ENCODE results near the gene OCA2. TPM values are rescaled to one million over a fixed set of nuclear protein-coding genes. Genes with fewer than 3 reads are reported as not detected.

Gene OCA2
- polyA plus RNA-seq, 1 donor from 2014 or later: 0.97 TPM

- Histone ChIP-seq H3K4me3 (ENCODE audit: low read length) (no peak overlapping the region), H3K4me2 (ENCODE audit: low read length) (no peak overlapping the region), H2AFZ (ENCODE audit: low read depth, low read length) (no peak overlapping the region), H3K27ac (ENCODE audit: low read length) (no peak overlapping the region), H3K9me3 (ENCODE audit: low read length) (no peaks in the 10 kb centered on the region), H3K27me3 (ENCODE audit: insufficient read depth, low read depth, low read length) (no peaks in the 10 kb centered on the region), H3K79me2 (replicated peaks; ENCODE audit: insufficient read depth, low read length) (no peaks in the 10 kb centered on the region), H4K20me1 (ENCODE audit: insufficient read depth) (no peaks in the 10 kb centered on the region), H3K9ac (ENCODE audit: low read length) (no peak overlapping the region), H3F3A (ENCODE audit: insufficient read depth, low read length, poor library complexity, severe bottlenecking) (no peaks in the 10 kb centered on the region), H3K9me2 (ENCODE audit: insufficient read depth, low read length) (no peaks in the 10 kb centered on the region), H3K36me3 (ENCODE audit: insufficient read depth, low read length) (no peaks in the 10 kb centered on the region)
- no peak for TF ChIP-seq TAF1 (IDR thresholded peaks at IDR 0.05; ENCODE audit: low read depth)
- TF ChIP-seq REST (IDR thresholded peaks at IDR 0.05; ENCODE audit: borderline replicate concordance): no peak
- no peak for TF ChIP-seq EP300 (conservative IDR thresholded peaks at IDR 0.05; ENCODE audit: poor library complexity, severe bottlenecking)
- TF ChIP-seq POLR2AphosphoS5 (IDR thresholded peaks at IDR 0.05): no peak
- TF ChIP-seq, protein P1, sequence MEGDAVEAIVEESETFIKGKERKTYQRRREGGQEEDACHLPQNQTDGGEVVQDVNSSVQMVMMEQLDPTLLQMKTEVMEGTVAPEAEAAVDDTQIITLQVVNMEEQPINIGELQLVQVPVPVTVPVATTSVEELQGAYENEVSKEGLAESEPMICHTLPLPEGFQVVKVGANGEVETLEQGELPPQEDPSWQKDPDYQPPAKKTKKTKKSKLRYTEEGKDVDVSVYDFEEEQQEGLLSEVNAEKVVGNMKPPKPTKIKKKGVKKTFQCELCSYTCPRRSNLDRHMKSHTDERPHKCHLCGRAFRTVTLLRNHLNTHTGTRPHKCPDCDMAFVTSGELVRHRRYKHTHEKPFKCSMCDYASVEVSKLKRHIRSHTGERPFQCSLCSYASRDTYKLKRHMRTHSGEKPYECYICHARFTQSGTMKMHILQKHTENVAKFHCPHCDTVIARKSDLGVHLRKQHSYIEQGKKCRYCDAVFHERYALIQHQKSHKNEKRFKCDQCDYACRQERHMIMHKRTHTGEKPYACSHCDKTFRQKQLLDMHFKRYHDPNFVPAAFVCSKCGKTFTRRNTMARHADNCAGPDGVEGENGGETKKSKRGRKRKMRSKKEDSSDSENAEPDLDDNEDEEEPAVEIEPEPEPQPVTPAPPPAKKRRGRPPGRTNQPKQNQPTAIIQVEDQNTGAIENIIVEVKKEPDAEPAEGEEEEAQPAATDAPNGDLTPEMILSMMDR (IDR thresholded peaks at IDR 0.05; ENCODE audit: poor library complexity, severe bottlenecking): no peak
- TF ChIP-seq RAD21 (conservative IDR thresholded peaks at IDR 0.05): no peak
- no peak for TF ChIP-seq SMC3 (conservative IDR thresholded peaks at IDR 0.05; ENCODE audit: poor library complexity)
- TF ChIP-seq MXI1 (conservative IDR thresholded peaks at IDR 0.05; ENCODE audit: poor library complexity, severe bottlenecking): no peak
- TF ChIP-seq EZH2 (IDR thresholded peaks at IDR 0.05; ENCODE audit: borderline replicate concordance, insufficient read depth, low read length, poor library complexity, severe bottlenecking): no peak
Measured at GRCh38 chr15:28023422-28023821, 75.7 kb downstream of the OCA2 start.

GRCh38 chr15:28022961-28023360, 76.2 kb downstream of the OCA2 start:
- no peaks in the 10 kb centered on the region for H3K9me3 ChIP-seq (ENCODE audit: low read length)
- no peak overlapping the region for H3K27ac ChIP-seq (ENCODE audit: low read length)
- no peaks in the 10 kb centered on the region for H3K9me2 ChIP-seq (ENCODE audit: insufficient read depth, low read length)
- no peak overlapping the region for H3K4me3 ChIP-seq (ENCODE audit: low read length)
- TF ChIP-seq POLR2AphosphoS5 (IDR thresholded peaks at IDR 0.05) (no peak), TAF1 (IDR thresholded peaks at IDR 0.05; ENCODE audit: low read depth) (no peak), REST (IDR thresholded peaks at IDR 0.05; ENCODE audit: borderline replicate concordance) (no peak), RAD21 (conservative IDR thresholded peaks at IDR 0.05) (no peak), SMC3 (conservative IDR thresholded peaks at IDR 0.05; ENCODE audit: poor library complexity) (no peak), EP300 (conservative IDR thresholded peaks at IDR 0.05; ENCODE audit: poor library complexity, severe bottlenecking) (no peak), EZH2 (IDR thresholded peaks at IDR 0.05; ENCODE audit: borderline replicate concordance, insufficient read depth, low read length, poor library complexity, severe bottlenecking) (no peak), MXI1 (conservative IDR thresholded peaks at IDR 0.05; ENCODE audit: poor library complexity, severe bottlenecking) (no peak)
- TF ChIP-seq, protein P1 (IDR thresholded peaks at IDR 0.05; ENCODE audit: poor library complexity, severe bottlenecking): no peak
- no peak overlapping the region for H3K4me2 ChIP-seq (ENCODE audit: low read length)
- H2AFZ ChIP-seq (ENCODE audit: low read depth, low read length): no peak overlapping the region
- H3K36me3 ChIP-seq (ENCODE audit: insufficient read depth, low read length): no peaks in the 10 kb centered on the region
- H3F3A ChIP-seq (ENCODE audit: insufficient read depth, low read length, poor library complexity, severe bottlenecking): no peaks in the 10 kb centered on the region
- H3K9ac ChIP-seq (ENCODE audit: low read length): no peak overlapping the region
- no peaks in the 10 kb centered on the region for H3K27me3 ChIP-seq (ENCODE audit: insufficient read depth, low read depth, low read length)
- no peaks in the 10 kb centered on the region for H3K79me2 ChIP-seq (replicated peaks; ENCODE audit: insufficient read depth, low read length)
- no peaks in the 10 kb centered on the region for H4K20me1 ChIP-seq (ENCODE audit: insufficient read depth)

Measured in neural cell (in vitro differentiated cells).